ENCODE results near the gene ZNF677. TPM values are rescaled to one million over a fixed set of nuclear protein-coding genes. Genes with fewer than 3 reads are reported as not detected.
"Not testable (repeated sequence)": the region's sequence is repeated elsewhere in the genome, so short reads cannot be mapped to it uniquely, and the experiment has no call there.

ZNF677 gene
- total RNA-seq (2013; cell fraction: nucleolus; rRNA removed), result not detected in 2 replicates
- total RNA-seq (2014; rRNA removed) (0.22 TPM in 1 of 2 replicates, not detected in the other), total RNA-seq (2014; rRNA removed; fragmentation: Illumina TruSeq; extraction: Trizol) (not detected in 2 replicates), total RNA-seq (2021) (not detected in 2 replicates), polyA plus RNA-seq (2011; rRNA removed) (not detected in 2 replicates), polyA plus RNA-seq (2014; fragmentation: Illumina TruSeq; extraction: Trizol) (0.24 and 0.93 TPM in 2 replicates), polyA plus RNA-seq (2014; fragmentation: Nextera tagmentation; extraction: Ambion mirVana) (under 1 TPM in 1 of 2 experiments, not detected in 1; 0.07 TPM), polyA plus RNA-seq (2014; rRNA removed) (not detected in 2 replicates), polyA plus RNA-seq (2016; fragmentation: Nextera tagmentation; extraction: Ambion mirVana) (under 1 TPM; 0.09 to 0.68 TPM), polyA minus RNA-seq (2011; rRNA and poly(A)+ RNA removed) (not detected in 2 replicates), Bru-seq, nascent RNA (percentile 12 among the genes with signal in this experiment), BruChase-seq, experiment 1, labeled RNA remaining after a 6-hour chase (percentile 13 among the genes with signal in this experiment), BruChase-seq, experiment 2, labeled RNA remaining after a 2-hour chase (percentile 5 among the genes with signal in this experiment)
- polyA plus RNA-seq (2011; ENCODE audit: low read depth), result 1.2 TPM
- not detected in 2 replicates for polyA plus RNA-seq (2011; cell fraction: cytosol; rRNA removed)
- not detected in 2 replicates for polyA plus RNA-seq (2011; cell fraction: nucleus; rRNA removed)
- 0.53 and 0.88 TPM in 2 replicates for polyA plus RNA-seq (2012)
- polyA minus RNA-seq (2011; cell fraction: cytosol; rRNA and poly(A)+ RNA removed), result not detected in 2 replicates
- not detected in 2 replicates for polyA minus RNA-seq (2011; cell fraction: nucleus; rRNA and poly(A)+ RNA removed)
- long read RNA-seq, experiment 1, result 0 reads
- long read RNA-seq, experiment 2, result 0 reads

- Histone ChIP-seq H3K4me3 (0 out of 2 replicates have a peak within 1 kb of the TSS, but pooled peaks have one; percentile 6), H4K20me1 (ENCODE audit: control insufficient read depth, insufficient read depth) (no peaks in the 10 kb centered on the region)
These were observed at the start of gene ZNF677 for GRCh38 chr19:53254411-53255341. Gene ZNF677, minus strand, starts transcription at chr19:53254873. Its CDS starts 3,323 bp downstream, at chr19:53251550.

DNA sequence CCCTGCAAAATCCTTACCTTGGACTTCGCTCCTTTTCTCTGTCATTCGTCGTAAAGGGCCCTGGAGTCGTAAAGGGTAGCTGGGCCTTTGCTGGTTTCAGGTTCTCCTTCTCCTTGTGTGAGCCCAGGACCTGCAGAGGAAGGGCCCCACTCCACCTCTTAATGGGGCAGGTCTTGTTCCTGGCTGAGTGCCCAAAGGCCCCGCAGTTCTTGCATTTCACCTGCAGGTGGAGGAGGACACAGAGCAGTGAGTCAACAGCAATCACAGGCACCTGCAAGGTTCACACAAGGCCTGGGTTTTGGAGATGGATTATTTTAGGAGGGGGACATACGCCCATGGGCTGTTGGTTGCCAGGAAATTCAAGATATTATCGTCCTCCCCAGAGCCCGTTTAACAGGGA lies 46.7 kb upstream of the ZNF677 start:
- H2AFZ ChIP-seq (ENCODE audit: control insufficient read depth, low read depth, low read length); BruUV-seq (replicated peaks); SMC1A ChIA-PET (ENCODE audit: uncharacterized antibody, unreplicated experiment); H3K4me1 ChIP-seq (ENCODE audit: control insufficient read depth, insufficient read depth, low read length); ATAC-seq; H3K27ac ChIP-seq (ENCODE audit: control insufficient read depth, insufficient read depth); H3K4me2 ChIP-seq (ENCODE audit: control insufficient read depth, insufficient read depth); intact Hi-C loops (cut with micrococcal nuclease; ENCODE audit: unreplicated experiment); RAD21 ChIA-PET (ENCODE audit: unreplicated experiment); H3K9me3 ChIP-seq (replicated peaks; ENCODE audit: control insufficient read depth, insufficient read depth, low read length); DNase-seq (ENCODE audit: low read depth, low spot score); POLR2A ChIA-PET; H4K20me1 ChIP-seq (ENCODE audit: control insufficient read depth, insufficient read depth); H3K9ac ChIP-seq (ENCODE audit: control insufficient read depth, insufficient read depth, low read length); H3K27me3 ChIP-seq (replicated peaks in 1 of 2; ENCODE audit: control insufficient read depth in 2 of 2, insufficient read depth in 2 of 2, low read length in 1 of 2); CTCF ChIA-PET; in situ Hi-C loops (cut with MboI); H3K79me2 ChIP-seq (ENCODE audit: control insufficient read depth, insufficient read depth, low read length); H3K36me3 ChIP-seq (ENCODE audit: control insufficient read depth in 2 of 2, insufficient read depth in 2 of 2, low read length in 1 of 2); H3K4me3 ChIP-seq; FAIRE-seq: not testable (repeated sequence)
- no CpG with 5 or more reads among the region's 8 CpGs for WGBS (ENCODE audit: insufficient coverage, insufficient replicate concordance, low lambda C conversion rate, missing lambda C conversion rate)

More at GRCh38 chr19:53254411-53255341, at the start of gene ZNF677:
- WGBS (ENCODE audit: insufficient coverage, insufficient replicate concordance, low lambda C conversion rate, missing lambda C conversion rate), result 47% methylated on average over 55 of the region's 72 CpGs
- TF ChIP-seq, protein P1, sequence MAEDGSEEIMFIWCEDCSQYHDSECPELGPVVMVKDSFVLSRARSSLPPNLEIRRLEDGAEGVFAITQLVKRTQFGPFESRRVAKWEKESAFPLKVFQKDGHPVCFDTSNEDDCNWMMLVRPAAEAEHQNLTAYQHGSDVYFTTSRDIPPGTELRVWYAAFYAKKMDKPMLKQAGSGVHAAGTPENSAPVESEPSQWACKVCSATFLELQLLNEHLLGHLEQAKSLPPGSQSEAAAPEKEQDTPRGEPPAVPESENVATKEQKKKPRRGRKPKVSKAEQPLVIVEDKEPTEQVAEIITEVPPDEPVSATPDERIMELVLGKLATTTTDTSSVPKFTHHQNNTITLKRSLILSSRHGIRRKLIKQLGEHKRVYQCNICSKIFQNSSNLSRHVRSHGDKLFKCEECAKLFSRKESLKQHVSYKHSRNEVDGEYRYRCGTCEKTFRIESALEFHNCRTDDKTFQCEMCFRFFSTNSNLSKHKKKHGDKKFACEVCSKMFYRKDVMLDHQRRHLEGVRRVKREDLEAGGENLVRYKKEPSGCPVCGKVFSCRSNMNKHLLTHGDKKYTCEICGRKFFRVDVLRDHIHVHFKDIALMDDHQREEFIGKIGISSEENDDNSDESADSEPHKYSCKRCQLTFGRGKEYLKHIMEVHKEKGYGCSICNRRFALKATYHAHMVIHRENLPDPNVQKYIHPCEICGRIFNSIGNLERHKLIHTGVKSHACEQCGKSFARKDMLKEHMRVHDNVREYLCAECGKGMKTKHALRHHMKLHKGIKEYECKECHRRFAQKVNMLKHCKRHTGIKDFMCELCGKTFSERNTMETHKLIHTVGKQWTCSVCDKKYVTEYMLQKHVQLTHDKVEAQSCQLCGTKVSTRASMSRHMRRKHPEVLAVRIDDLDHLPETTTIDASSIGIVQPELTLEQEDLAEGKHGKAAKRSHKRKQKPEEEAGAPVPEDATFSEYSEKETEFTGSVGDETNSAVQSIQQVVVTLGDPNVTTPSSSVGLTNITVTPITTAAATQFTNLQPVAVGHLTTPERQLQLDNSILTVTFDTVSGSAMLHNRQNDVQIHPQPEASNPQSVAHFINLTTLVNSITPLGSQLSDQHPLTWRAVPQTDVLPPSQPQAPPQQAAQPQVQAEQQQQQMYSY (CRISPR knock-in tag; IDR thresholded peaks at IDR 0.05), result no peak
- TF ChIP-seq POLR2A (IDR thresholded peaks at IDR 0.05; ENCODE audit: low read depth, low read length) (0 out of 2 replicates have a peak, but pooled peaks have one; percentile 26), GABPA (IDR thresholded peaks at IDR 0.05; ENCODE audit: low read depth) (0 out of 2 replicates have a peak, but pooled peaks have one; percentile 33)
- H3K9ac ChIP-seq (ENCODE audit: control insufficient read depth, insufficient read depth, low read length), result no peak within 1 kb of the TSS
- intact Hi-C loops (cut with micrococcal nuclease; ENCODE audit: unreplicated experiment), result no loop called here
- no peaks in the 10 kb centered on the region for H3K4me1 ChIP-seq (ENCODE audit: control insufficient read depth, insufficient read depth, low read length)
- H3K79me2 ChIP-seq (ENCODE audit: control insufficient read depth, insufficient read depth, low read length), result no peaks in the 10 kb centered on the region
- RAD21 ChIA-PET (ENCODE audit: unreplicated experiment), result no interaction called here
- no peaks in the 10 kb centered on the region for H3K27me3 ChIP-seq (replicated peaks in 1 of 2; ENCODE audit: control insufficient read depth in 2 of 2, insufficient read depth in 2 of 2, low read length in 1 of 2)
- FAIRE-seq, result no peak
- SMC1A ChIA-PET (ENCODE audit: uncharacterized antibody, unreplicated experiment), result no interaction called here
- in situ Hi-C loops (cut with MboI), result no loop called here
- no peak for DNase-seq (ENCODE audit: low read depth, low spot score)
- H3K9me3 ChIP-seq (replicated peaks; ENCODE audit: control insufficient read depth, insufficient read depth, low read length), result peaks cover 3% of the 10 kb centered on the region; the same call in 2 of the 3 replicates
- H3K4me2 ChIP-seq (ENCODE audit: control insufficient read depth, insufficient read depth), result no peak within 1 kb of the TSS; the same call in 1 of the 2 replicates
- no peaks in the 10 kb centered on the region for H3K36me3 ChIP-seq (ENCODE audit: control insufficient read depth in 2 of 2, insufficient read depth in 2 of 2, low read length in 1 of 2)
- CTCF ChIA-PET, result no interaction called here
- no peak within 1 kb of the TSS for H2AFZ ChIP-seq (ENCODE audit: control insufficient read depth, low read depth, low read length)
- no TSS peak for BruUV-seq (replicated peaks)
- ATAC-seq, result no peak
- no peak within 1 kb of the TSS for H3K27ac ChIP-seq (ENCODE audit: control insufficient read depth, insufficient read depth)
- POLR2A ChIA-PET, result no interaction called here
